ENCODE results near the gene EIF2A.
"Not testable (repeated sequence)": the region's sequence is repeated elsewhere in the genome, so short reads cannot be mapped to it uniquely, and the experiment has no call there.

The EIF2A gene

GRCh38 chr3:150602426-150603152, 56.0 kb downstream of the EIF2A start:
- DNase-seq (ENCODE audit: low spot score): no peak

- DNase-seq (ENCODE audit: low spot score): peak; percentile 93
These were observed 56.8 kb downstream of the EIF2A start, which contains the start of gene SELENOT for GRCh38 chr3:150603153-150603979. Gene SELENOT, plus strand, starts transcription at chr3:150603321. Its CDS starts 42 bp downstream, at chr3:150603363.

GRCh38 chr3:150603980-150604319, 57.4 kb downstream of the EIF2A start:
- DNase-seq (ENCODE audit: low spot score): peak; percentile 39

DNA sequence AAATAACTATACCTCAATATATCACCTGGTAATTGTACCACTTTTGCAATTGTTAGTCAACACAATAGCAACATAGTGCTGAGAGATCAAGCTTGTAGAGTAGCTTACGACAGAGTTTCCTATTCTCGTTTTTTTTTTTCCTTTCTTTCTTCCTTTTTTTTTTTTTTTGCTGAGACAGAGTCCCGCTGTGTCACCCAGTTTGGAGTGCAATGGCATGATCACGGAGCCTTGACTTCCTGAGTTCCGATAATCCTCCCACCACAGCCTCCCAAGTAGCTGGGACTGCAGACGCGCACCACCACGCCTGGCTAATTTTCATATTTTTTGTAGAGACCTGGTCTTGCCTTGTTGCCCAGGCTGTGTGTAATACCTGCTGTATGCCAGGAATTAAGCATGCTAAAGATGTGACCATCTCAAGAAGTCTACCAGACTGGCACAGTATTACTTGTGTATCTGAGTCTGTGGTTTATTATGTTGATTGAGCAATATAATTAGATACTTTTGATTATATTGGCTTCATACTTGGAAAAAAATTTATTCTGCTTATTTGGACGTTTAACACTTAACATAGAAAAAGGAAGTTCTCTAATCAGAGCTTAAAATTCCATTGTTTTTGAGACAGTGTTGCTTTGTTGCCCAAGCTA, 59.5 kb downstream of the EIF2A start:
- DNase-seq (ENCODE audit: low spot score): no peak

DNA sequence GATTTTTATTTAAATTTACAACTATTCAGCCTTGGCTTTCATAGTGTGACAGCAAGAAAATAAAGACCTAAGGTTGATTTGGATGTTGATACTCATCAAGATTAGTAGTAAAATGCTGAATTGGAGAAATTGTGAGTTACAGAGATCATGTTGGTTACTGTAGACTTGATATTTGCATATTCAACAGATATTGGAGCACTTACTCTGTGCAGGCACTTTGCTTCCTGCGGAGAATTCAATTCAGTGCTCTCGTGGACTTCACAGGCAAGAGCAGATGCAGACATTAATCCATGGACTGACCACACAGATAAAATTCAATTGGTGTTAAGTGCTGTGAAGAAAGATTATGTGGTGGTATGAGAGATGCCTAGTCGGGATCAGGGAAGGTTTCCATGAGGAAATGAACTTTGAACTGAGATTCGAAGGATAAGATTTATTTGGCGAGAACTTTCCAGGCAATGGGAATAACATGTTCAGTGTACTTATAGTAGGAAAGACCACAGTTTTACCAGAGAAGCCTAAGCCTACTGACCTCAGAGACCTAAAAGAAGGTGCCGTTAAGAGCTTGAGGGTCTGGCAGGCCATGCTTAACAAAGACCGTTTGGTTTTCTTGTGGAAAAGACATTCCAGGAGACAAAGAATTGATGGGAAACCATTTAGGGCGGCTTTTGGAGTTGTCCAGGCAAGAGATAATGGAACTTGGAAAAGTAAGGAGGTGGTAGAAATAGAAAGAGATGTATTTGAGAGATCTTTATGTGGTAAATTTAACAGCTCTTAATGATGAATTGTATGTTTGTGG, 60.9 kb downstream of the EIF2A start:
- DNase-seq (ENCODE audit: low spot score): no peak

DNA sequence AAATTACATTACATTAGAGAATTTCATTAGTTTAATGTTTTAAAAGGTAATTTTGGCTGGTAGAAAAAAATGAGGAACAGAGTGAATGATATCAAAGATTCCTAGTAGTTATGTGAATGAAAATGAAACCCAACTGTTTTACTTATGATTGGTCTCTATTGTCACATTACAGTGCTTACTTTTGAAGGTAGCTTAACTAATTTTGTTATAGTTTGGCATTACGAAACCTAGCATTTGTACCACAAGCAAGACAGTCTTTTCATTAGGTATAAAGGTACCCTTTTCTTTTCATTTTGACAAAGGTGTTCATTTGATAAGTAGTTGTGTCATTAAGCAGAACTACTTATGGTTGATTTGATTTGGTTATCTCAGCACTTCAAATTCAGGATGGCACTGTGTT, 63.4 kb downstream of the EIF2A start:
- no peak for DNase-seq (ENCODE audit: low spot score)

DNA sequence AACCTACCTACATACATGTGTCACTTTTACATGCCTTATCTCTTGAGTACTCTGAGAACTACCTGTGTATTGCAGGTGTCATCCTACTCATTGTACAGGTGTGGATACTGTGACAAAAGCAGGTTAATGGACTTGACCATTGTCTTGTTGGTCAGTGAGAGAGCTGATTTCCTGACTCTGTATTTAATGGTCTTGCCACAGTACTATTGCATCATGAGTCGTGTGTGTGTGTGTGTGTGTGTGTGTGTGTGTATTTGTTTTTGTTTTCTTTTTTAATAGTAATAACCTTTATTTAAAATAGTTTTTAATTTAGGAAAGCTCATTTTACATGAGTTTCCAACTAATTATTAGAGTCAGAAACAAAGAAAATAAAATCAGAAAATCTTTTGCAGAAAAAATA, 64.2 kb downstream of the EIF2A start:
- DNase-seq (ENCODE audit: low spot score): no peak

GRCh38 chr3:150611666-150612065, 65.1 kb downstream of the EIF2A start:
- DNase-seq (ENCODE audit: low spot score): no peak

DNA sequence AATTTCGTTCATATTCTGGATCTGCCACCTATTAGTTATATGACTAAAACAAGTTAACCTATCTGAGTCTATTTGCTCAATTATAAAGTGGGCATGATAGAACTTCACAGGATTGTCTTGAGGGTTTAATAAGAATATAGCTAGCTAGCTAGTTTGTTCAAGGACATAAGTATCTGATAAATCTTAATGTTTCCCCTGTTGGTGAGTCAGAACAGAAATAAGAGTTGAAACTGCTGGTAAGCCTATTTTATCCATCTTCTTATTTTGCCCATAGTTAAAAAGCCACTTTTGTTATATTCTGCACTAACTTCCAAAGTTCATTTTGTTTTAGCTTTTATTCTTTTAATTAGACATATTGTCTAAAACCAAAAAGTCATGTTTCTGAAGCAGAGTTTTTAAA, 65.9 kb downstream of the EIF2A start:
- no peak for DNase-seq (ENCODE audit: low spot score)

DNA sequence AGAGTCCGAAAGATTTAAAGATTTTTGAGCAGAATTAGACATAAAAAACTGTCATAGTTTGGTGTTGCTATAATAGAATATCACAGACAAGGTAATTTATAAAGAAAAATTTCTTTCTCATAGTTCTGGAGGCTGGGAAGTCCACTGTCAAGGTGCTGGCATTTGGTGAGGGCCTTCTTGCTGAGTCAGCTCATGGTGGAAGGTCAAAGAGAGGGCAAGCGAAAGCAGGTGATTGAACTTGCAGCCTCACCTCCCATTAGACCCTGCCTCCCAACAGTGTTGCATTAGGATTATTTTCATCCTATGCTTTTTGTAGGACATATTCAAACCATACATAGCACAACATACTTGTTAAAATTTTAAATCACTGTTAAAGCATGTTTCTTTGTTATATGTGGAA, 66.4 kb downstream of the EIF2A start:
- DNase-seq (ENCODE audit: low spot score): no peak

DNA sequence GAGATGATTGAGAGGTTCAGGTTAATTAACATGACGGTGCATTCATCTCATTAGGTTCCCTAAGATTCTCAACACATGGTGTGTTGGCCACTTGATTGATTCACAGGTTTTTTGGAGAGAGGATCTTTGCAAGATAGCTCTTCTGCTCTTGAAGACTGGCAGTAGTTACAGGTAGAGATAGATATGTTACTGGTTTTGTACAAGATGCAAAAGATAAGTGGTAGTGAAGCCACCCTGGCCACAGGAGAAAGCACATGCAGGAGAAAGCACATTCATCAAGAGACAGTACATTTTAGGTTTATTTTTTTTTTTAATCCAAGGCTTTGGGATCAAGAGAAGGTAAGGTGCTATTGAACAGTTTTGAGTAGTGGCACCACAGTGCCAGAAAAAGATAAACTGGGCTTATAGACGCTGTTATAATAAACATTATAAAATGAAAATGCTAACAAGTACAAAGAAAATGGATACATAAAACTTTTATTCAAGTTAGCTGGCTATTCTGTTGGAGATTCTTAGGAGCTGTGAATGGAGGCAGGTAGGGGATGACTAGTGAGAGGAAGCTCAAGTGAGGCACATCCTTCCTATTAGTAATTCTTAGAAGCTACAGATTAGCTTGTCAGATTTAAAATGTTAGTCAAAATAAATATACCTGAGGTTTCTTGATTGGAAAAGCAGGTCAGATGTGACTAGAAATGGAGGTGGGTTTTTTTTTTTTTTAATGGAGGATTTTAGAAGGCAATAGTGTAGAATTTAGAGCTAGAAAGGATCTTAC, 67.3 kb downstream of the EIF2A start:
- DNase-seq (ENCODE audit: low spot score): no peak

- no peak for DNase-seq (ENCODE audit: low spot score)
These were observed 73.6 kb downstream of the EIF2A start for GRCh38 chr3:150620002-150620689.

- not testable (repeated sequence) for DNase-seq (ENCODE audit: low spot score)
These were observed 76.4 kb downstream of the EIF2A start for GRCh38 chr3:150622955-150623354.

GRCh38 chr3:150623945-150624344, 77.4 kb downstream of the EIF2A start:
- no peak for DNase-seq (ENCODE audit: low spot score)

DNA sequence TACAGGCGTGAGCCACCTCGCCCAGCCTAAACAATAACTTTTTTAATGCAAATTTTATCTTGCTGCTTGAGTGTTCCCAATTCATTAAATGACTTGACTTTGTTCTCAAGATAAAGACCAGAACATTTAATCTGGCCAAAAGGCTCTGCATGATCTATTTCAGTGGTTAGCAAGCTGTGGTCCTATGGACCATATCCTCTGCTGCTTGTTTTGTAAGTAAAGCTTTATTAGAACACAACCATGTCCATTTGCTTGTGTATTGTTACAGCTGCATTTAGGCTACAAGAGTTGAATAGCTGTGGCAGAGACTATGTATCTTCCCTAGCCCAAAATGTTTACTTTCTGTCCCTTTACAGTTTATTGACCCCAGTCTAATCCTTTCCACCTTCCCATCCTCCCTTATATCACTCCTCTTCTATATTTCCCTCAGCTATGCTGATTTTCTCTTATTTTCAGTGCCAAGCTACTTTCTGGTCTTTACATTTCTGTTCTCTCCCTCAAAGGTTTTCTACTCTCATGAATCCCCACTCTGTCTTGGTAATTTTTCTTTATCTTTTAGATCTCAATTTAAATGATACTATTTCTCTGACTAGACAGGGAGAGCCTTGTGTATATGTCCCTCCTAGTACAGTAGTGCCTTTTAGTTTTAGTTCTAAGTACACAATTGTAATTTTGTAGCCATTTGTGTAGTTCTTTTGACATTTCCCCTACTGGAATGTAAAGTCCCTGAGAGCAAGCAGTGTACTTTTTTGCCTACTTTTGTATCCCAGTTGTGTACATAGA, 79.8 kb downstream of the EIF2A start:
- DNase-seq (ENCODE audit: low spot score): no peak

GRCh38 chr3:150627557-150627956, 81.0 kb downstream of the EIF2A start:
- no peak for DNase-seq (ENCODE audit: low spot score)

- DNase-seq (ENCODE audit: low spot score): no peak
These were observed 85.1 kb downstream of the EIF2A start for GRCh38 chr3:150631515-150632221.

- no peak for DNase-seq (ENCODE audit: low spot score)
These were observed 88.5 kb downstream of the EIF2A start for GRCh38 chr3:150635076-150635475.

DNA sequence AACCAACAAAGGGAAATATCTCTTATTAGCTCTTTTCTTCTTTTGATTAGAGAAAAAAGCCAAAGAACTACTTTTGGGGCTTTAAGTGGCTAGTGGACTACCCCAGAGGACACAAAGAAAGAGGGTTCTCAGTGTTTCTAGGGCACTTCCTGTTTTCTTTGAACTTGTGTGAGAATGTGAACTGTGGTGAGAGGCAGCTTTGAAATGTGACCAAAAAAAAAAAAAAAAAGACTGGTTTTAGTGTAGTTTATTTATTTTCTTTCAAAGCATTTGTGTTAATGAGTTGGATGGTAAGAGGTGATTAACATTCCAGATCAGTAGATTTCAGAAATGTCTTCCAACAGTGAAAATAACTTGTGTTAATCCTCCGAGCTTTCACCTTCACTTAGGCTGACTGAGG, 88.9 kb downstream of the EIF2A start:
- no peak for DNase-seq (ENCODE audit: low spot score)
